HAP-1 (cell line): ENCODE data around the gene POMP.

Experiments used
- DNase-seq, 2 experiments: peaks; one replicate each; pipeline ENCODE4 v3.0.0-alpha.2; 2016 to 2020; ENCODE audit warnings: low spot score in 2 of 2
- H3K27me3 ChIP-seq: fragments of 250-450 bp; sonication (Bioruptor Pico); 2 replicates; pipeline ENCODE4 v1.5.1; 2020; ENCODE audit warnings: low read depth, mild to moderate bottlenecking, moderate library complexity
- H3K36me3 ChIP-seq: fragments of 250-450 bp; sonication (Bioruptor Pico); replicated peaks from 2 replicates; pipeline ENCODE4 v1.5.1; 2020; ENCODE audit warnings: mild to moderate bottlenecking
- H3K4me1 ChIP-seq: fragments of 250-450 bp; sonication (Bioruptor Pico); 2 replicates; pipeline ENCODE4 v1.5.1; 2020; ENCODE audit warnings: mild to moderate bottlenecking
- H3K4me3 ChIP-seq: fragments of 250-450 bp; sonication (Bioruptor Pico); 2 replicates; pipeline ENCODE4 v1.5.1; 2020; ENCODE audit warnings: mild to moderate bottlenecking, moderate library complexity
- H3K9me3 ChIP-seq: fragments of 250-450 bp; sonication (Bioruptor Pico); 2 replicates; pipeline ENCODE4 v1.5.1; 2020; ENCODE audit warnings: mild to moderate bottlenecking, moderate library complexity
- in situ Hi-C: fragments of 300-500 bp; cut with MboI; formaldehyde crosslinking; loops from 3 replicates; pipeline ENCODE4 v1.14.3; 2020; ENCODE audit warnings: low sequenced_read_pairs, inconsistent platforms, mixed read lengths

Gene POMP, protein sequence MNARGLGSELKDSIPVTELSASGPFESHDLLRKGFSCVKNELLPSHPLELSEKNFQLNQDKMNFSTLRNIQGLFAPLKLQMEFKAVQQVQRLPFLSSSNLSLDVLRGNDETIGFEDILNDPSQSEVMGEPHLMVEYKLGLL

DNA sequence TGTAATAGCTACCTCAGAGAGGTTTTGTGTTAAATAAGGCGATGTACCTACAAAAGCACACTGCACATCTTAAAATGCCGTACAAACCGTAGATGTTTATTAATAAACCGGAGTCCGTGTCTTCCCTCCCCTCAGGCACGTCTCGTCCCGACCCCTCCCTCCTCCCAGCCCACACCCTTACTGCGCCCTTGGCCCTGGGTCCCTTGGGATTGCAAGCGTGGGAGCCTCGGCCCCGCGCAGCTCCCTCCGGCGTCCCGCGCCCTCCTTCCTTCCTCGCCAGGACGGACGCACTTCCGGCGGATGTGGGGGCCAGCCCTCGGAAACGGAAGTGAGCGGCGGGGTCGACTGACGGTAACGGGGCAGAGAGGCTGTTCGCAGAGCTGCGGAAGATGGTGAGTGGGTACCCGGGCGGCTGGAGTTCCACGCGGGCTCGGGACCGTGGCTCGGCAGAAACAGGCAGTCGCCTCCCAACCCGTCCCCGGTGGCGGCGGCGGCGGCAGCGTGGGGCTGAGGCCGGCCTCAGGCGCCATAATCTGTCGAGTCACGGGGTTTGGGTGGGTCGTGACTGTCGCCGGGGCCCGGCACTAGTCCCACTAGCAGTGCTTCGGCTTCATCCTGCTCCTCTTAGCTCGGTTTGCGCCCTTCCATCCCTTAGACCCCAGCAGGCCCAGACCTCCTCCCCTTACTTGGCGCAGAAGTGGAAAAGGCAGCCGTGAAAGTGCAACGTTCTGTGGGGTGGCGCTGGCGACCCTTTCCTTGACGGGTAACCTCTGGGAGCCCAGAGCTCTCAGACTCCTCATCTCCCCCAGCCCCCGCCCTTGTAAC, at the start of gene POMP:
TSS of gene POMP (plus strand) at position 335 of the 825 bp plus-strand sequence. CDS start at position 390, 55 bp downstream.
- peak; percentile 93 to 96 for DNase-seq
- peaks cover 34% of the 10 kb centered on the region for H3K36me3 ChIP-seq
- no peaks in the 10 kb centered on the region for H3K9me3 ChIP-seq
- in situ Hi-C loops = no loop called here
- no peaks in the 10 kb centered on the region for H3K27me3 ChIP-seq
- H3K4me1 ChIP-seq = peaks cover 28% of the 10 kb centered on the region
- peak within 1 kb of the TSS; percentile 95 for H3K4me3 ChIP-seq

DNA sequence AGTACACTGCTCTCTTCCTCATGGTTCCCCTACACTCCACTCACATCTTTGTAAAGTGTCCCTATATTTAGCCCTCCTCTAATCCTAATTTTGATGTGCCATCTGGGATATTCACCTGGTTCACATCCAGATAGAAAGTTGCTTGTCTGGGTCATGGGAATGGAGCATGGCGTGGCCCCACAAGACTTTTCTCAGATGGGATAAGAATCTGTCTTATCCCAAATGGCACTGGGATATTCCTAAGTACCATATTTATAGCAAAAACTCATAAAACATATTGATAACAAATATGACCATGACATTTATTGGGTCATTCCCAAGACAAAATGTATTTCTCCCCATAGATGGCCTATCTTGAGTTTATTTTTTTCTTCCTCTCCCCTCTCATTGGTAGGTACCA, 49.5 kb upstream of the POMP start:
- H3K4me1 ChIP-seq = no peaks in the 10 kb centered on the region
- no peaks in the 10 kb centered on the region for H3K36me3 ChIP-seq
- H3K9me3 ChIP-seq = no peaks in the 10 kb centered on the region
- DNase-seq = no peak
- in situ Hi-C loops = no loop called here
- H3K4me3 ChIP-seq = no peak overlapping the region
- H3K27me3 ChIP-seq = no peaks in the 10 kb centered on the region

DNA sequence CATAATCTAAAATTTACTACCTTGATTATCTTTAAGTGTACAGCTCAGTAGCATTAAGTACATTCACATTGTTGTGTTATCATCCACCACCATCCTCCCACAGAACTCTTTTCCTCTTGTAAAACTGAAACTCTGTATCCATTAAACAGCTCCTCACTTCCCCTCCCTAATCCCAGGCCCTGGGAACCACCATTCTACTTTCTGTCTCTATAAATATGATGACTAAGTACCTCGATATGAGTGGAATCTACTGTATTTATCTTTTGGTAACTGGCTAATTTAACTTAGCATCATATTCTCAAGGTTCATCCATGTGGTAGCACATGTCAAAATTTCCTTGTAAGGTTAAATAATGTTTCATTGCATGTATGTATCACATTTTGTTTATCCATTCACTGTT, 49.0 kb upstream of the POMP start:
- H3K27me3 ChIP-seq = no peaks in the 10 kb centered on the region
- in situ Hi-C loops = no loop called here
- H3K4me1 ChIP-seq = no peaks in the 10 kb centered on the region
- H3K9me3 ChIP-seq = no peaks in the 10 kb centered on the region
- H3K36me3 ChIP-seq = no peaks in the 10 kb centered on the region
- no peak for DNase-seq
- H3K4me3 ChIP-seq = no peak overlapping the region

DNA sequence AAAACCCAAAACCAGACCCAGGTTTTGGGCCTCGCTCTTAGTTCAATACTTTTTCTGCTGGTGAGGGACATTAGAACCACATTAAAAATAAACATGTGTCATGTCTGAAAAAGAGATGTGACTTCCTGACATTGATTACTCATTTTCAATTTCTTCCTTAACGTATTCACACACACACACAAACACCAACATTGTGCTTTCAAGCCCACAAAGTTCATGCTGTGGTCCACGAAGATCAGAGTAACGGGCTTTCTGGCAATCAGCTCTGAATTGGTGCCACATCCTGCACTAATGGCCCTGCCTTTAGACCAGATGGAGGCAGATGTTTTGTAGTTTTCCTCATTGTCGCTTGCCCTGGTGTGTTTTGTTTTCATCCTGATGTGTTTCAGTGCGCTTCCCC, 47.9 kb upstream of the POMP start:
- Histone ChIP-seq H3K4me1 (no peaks in the 10 kb centered on the region), H3K27me3 (no peaks in the 10 kb centered on the region), H3K4me3 (no peak overlapping the region), H3K36me3 (no peaks in the 10 kb centered on the region), H3K9me3 (no peaks in the 10 kb centered on the region)
- in situ Hi-C loops = no loop called here
- DNase-seq = no peak

DNA sequence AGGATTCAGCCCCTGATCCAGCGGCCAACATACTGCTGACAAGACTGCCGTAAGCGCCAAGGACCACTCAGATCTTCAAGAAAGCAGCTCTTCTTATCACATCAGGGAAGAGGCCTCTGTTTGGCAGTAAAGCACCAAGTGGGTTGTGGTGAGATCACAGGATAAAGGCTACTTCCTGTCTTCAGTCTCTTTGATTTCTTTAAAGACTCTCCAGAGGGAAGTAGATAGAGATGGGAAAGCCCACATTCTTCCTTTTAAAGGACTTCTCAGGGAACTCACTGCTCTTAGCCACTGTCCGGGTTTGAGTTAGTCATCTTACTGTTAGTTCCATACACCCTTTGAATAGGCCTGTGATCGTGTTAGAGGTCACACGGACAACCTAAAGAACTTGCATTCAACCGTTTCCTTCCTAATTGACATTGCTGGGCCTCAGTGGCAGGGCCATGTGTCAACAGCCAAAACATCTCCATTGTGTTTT, 47.2 kb upstream of the POMP start:
- no peak overlapping the region for H3K4me3 ChIP-seq
- H3K4me1 ChIP-seq = no peaks in the 10 kb centered on the region
- no peaks in the 10 kb centered on the region for H3K36me3 ChIP-seq
- in situ Hi-C loops = no loop called here
- H3K27me3 ChIP-seq = no peaks in the 10 kb centered on the region
- H3K9me3 ChIP-seq = no peaks in the 10 kb centered on the region
- no peak for DNase-seq

DNA sequence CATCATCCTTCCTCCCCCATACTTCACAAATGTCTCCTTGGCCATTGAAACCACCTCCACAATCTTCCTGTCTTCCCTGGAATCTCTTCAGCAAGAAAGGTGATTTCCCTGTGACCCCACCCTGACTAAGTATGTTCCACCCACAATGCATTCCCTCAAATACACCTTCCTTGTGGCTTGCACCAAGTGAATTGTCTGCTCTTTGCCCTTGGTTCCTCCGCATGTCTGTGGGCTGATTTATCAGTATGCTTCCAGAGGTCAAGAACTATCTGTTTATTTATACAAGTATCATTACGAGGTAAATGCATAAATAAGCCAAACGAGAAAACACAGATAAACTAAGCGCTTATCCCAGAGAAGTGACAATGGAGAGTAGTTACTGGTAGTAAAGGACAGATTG, 45.4 kb upstream of the POMP start:
- in situ Hi-C loops = no loop called here
- H3K27me3 ChIP-seq = no peaks in the 10 kb centered on the region
- DNase-seq = no peak
- no peaks in the 10 kb centered on the region for H3K4me1 ChIP-seq
- no peak overlapping the region for H3K4me3 ChIP-seq
- H3K36me3 ChIP-seq = no peaks in the 10 kb centered on the region
- H3K9me3 ChIP-seq = no peaks in the 10 kb centered on the region

DNA sequence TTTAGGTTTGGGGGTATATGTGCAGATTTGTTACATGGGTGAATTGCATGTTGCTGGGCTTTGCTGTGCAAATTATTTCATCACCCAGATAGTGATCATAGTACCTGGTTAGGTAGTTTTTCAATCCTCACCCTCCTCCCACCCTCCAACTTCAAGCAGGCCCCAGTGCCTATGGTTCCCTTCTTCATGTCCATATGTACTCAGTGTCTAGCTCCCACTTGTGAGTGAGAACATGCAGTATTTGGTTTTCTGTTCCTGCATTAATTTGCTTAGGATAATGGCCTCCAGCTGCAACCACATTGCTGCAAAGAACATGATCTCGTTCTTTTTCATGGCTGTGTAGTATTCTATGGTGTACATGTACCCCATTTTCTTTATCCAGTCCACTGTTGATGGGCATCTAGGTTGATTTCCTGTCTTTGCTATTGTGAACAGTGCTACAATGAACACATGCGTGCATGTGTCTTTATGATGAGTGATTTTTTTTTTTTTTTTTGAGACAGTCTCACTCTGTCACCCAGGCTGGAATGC, 42.9 kb upstream of the POMP start:
- DNase-seq = no peak
- Histone ChIP-seq H3K9me3 (no peaks in the 10 kb centered on the region), H3K27me3 (no peaks in the 10 kb centered on the region), H3K4me3 (no peak overlapping the region), H3K4me1 (no peaks in the 10 kb centered on the region), H3K36me3 (no peaks in the 10 kb centered on the region)
- in situ Hi-C loops = no loop called here

DNA sequence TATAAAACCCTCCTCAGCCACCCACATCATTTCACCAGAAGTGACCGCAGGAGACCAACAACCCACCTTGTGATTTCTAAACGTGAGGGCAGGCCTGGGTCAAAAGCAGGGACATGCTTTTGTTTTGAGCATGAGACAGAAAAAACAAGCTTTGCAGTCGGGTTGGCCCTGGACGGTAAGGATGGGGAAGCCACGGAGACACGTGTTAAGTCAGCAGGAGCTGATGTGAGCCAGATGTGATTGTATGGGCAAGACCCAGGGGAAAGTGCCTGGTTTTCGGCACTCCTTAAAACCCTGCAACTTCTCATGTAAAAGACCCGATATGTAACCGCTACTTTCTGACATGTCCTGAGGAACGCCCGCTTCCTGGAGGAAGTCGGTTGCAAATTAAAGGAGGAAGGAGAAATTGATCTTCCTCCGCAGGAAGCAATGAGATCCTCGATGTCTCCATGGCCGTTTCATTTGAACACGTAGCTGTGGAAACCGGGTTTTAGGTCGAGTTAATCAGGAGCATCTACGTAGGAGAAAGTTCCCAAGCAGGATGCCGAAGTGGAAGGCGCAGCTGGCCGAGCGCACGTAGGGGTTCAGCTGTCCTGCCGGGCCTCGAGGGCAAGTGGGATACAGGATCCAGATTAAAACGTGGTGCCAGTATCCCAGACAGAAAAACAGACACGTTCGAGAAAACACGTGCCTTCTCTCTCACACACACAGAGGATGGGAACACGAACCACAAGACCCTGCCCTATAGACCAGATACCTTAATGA, 40.5 kb upstream of the POMP start:
- no peak for DNase-seq
- no peak overlapping the region for H3K4me3 ChIP-seq
- no peaks in the 10 kb centered on the region for H3K27me3 ChIP-seq
- H3K4me1 ChIP-seq = no peaks in the 10 kb centered on the region
- no peaks in the 10 kb centered on the region for H3K9me3 ChIP-seq
- H3K36me3 ChIP-seq = no peaks in the 10 kb centered on the region
- in situ Hi-C loops = no loop called here

DNA sequence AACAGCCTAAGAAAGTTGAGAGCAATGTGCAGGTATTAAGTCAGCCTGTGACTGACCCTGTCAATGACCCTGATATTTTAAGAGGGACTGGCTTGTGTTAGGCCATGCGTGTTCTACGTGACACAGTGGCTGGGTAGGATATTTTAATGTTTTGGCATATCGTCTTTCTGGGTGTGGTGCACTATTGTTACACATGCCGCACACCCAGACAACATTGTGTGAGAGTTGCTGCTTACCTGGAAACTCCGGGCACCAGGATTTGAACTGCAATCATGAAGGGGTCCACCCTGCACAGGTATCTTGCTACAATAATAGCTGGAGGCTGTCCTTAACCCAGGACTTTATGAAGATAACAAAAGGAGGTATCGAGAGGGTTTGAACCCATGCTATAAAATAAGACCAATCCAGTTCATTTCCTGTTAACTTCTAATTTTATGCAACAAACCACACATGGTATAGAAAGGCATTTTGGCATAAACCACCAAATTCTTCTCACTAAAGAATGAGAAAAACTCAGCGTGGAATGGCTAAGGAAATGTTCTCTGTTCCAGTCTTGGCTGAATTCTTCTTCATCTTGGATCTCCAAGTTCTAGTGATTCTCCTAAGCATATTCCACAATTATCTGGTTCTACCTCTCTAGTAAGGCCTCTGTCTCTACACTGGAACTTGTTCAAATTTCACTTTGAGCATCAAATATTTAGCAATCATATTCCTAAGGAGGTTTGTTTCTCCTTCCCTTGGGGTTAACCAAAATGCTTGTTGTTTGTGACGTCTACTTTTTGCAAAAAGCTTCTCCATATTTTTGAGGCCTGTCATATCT, 38.7 kb upstream of the POMP start:
- H3K36me3 ChIP-seq = no peaks in the 10 kb centered on the region
- H3K4me3 ChIP-seq = no peak overlapping the region
- DNase-seq = no peak
- H3K27me3 ChIP-seq = no peaks in the 10 kb centered on the region
- no peaks in the 10 kb centered on the region for H3K4me1 ChIP-seq
- no peaks in the 10 kb centered on the region for H3K9me3 ChIP-seq
- in situ Hi-C loops = no loop called here

DNA sequence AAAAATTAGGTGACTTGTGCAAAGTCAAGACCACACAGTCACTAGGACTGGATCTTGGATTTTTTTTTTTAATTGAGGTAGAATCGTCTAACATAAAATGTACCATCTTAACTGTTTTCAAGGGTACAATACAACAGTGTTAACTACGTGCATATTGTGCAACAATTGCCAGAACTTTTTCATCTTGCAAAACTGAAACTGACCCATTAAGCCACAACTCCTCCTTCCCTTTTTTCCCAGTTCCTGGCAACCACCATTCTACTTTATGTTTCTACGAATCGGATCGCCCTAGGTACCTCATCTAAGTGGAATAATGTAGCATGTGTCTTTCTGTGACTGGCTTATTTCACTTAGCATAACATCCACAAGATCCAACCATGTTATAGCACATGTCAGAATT, 37.5 kb upstream of the POMP start:
- Histone ChIP-seq H3K36me3 (no peaks in the 10 kb centered on the region), H3K9me3 (no peaks in the 10 kb centered on the region), H3K27me3 (no peaks in the 10 kb centered on the region), H3K4me1 (peaks cover 6% of the 10 kb centered on the region), H3K4me3 (no peak overlapping the region)
- DNase-seq = no peak
- in situ Hi-C loops = no loop called here

DNA sequence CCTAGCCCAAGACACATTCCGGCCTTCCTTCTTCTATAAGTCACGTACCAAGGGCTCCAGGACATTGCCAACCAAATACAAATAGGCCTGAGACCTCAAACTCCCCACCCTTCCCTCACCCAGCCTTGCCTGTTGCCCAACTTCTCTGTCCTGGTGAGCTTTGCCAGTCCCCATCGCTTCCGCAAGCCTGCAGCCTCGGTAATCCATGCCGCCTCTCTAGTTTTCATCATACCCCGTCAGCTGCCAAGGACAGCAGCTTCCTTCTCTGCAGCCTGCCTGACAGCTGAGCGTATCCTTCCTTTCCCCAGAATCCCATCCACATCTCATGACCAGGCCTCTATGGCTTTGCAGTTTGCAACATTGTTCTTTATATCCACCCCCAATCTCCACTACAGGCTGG, 36.6 kb upstream of the POMP start:
- H3K9me3 ChIP-seq = no peaks in the 10 kb centered on the region
- H3K27me3 ChIP-seq = no peaks in the 10 kb centered on the region
- H3K4me3 ChIP-seq = no peak overlapping the region
- in situ Hi-C loops = no loop called here
- peaks cover 12% of the 10 kb centered on the region for H3K4me1 ChIP-seq
- no peak for DNase-seq
- H3K36me3 ChIP-seq = no peaks in the 10 kb centered on the region

DNA sequence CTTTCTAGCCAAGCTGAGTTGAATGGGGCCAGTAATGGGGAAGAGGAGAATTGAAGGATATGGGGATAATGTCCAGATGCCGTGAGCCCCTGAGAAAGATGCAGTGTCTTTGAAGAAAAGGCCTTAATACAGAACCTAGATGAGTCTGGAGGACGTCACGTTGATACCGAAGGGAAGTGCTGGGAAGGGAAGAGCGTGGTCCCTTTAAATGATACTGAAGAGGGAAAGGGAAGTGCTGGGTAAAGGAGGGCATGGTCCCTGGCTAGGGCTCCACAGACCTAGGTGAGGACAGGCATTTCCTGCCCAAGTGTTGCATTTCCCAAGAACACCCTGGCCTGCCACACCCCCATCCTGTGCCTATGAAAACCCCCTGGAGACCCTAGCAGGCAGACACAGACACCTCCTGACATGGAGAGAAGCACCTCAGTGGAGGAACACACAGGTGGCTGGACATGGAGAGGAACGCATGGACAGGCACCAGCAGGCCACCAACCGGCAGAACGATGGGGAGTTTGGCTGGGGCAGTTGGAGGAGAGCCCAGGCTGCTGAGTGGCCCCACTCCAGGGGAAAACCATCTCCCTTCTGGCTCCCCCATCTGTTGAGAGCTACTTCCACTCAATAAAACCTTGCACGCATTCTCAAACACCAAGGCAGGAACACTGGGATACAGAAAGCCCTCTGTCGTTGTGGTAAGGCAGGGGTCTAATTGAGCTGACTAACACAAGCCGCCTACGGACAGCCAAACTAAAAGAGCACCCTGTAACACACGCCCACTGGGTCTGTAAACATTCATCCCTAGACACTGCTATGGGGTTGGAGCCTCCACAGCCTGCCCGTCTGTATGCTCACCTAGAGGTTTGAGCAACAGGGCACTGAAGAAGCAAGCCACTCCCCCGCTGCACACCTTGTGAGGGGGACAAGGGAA, 34.9 kb upstream of the POMP start:
- in situ Hi-C loops = no loop called here
- Histone ChIP-seq H3K27me3 (no peaks in the 10 kb centered on the region), H3K36me3 (no peaks in the 10 kb centered on the region), H3K9me3 (no peaks in the 10 kb centered on the region), H3K4me1 (peaks cover 12% of the 10 kb centered on the region), H3K4me3 (no peak overlapping the region)
- DNase-seq = no peak
